IPS-15b (cell line): ENCODE measurements around the gene SEPTIN2.
"Not testable (repeated sequence)": the region's sequence is repeated elsewhere in the genome, so short reads cannot be mapped to it uniquely, and the experiment has no call there.

ENCODE experiments used
- H3K27me3 ChIP-seq: one replicate; pipeline ENCODE4 v1.6.1; 2013; ENCODE audit warnings: low read length; ENCODE audit not compliant: control insufficient read depth, insufficient read depth
- H3K36me3 ChIP-seq: one replicate; pipeline ENCODE4 v1.6.1; 2013; ENCODE audit warnings: low read length; ENCODE audit not compliant: control insufficient read depth, insufficient read depth
- H3K4me1 ChIP-seq: one replicate; pipeline ENCODE4 v1.6.1; 2013; ENCODE audit warnings: mild to moderate bottlenecking, low read length; ENCODE audit not compliant: control insufficient read depth, insufficient read depth
- H3K4me3 ChIP-seq: one replicate; pipeline ENCODE4 v1.5.1; 2013; ENCODE audit warnings: low read depth, low read length
- H3K9ac ChIP-seq: one replicate; pipeline ENCODE4 v1.6.1; 2013; ENCODE audit warnings: low read depth, mild to moderate bottlenecking, low read length
- H3K9me3 ChIP-seq: one replicate; pipeline ENCODE4 v1.6.1; 2013; ENCODE audit warnings: mild to moderate bottlenecking, low read length; ENCODE audit not compliant: control insufficient read depth, insufficient read depth

SEPTIN2 gene

GRCh38 chr2:241289597-241289996, 26.1 kb upstream of the SEPTIN2 start:
- no peaks in the 10 kb centered on the region for H3K36me3 ChIP-seq
- no peak overlapping the region for H3K4me3 ChIP-seq
- H3K27me3 ChIP-seq = no peaks in the 10 kb centered on the region
- no peaks in the 10 kb centered on the region for H3K9me3 ChIP-seq
- H3K4me1 ChIP-seq = no peaks in the 10 kb centered on the region
- no peak overlapping the region for H3K9ac ChIP-seq

GRCh38 chr2:241291153-241291552, 24.6 kb upstream of the SEPTIN2 start:
- Histone ChIP-seq H3K4me1 (no peaks in the 10 kb centered on the region), H3K4me3 (no peak overlapping the region), H3K36me3 (no peaks in the 10 kb centered on the region), H3K9me3 (no peaks in the 10 kb centered on the region), H3K9ac (no peak overlapping the region), H3K27me3 (no peaks in the 10 kb centered on the region)

- H3K9me3 ChIP-seq = no peaks in the 10 kb centered on the region
- H3K27me3 ChIP-seq = no peaks in the 10 kb centered on the region
- H3K36me3 ChIP-seq = no peaks in the 10 kb centered on the region
- no peaks in the 10 kb centered on the region for H3K4me1 ChIP-seq
- no peak overlapping the region for H3K9ac ChIP-seq
- H3K4me3 ChIP-seq = no peak overlapping the region
Measured at GRCh38 chr2:241291977-241292376, 23.7 kb upstream of the SEPTIN2 start.

GRCh38 chr2:241293378-241293797, 22.3 kb upstream of the SEPTIN2 start:
- not testable (repeated sequence) for H3K36me3 ChIP-seq, H3K9ac ChIP-seq, H3K4me1 ChIP-seq

GRCh38 chr2:241295326-241296095, 20.2 kb upstream of the SEPTIN2 start:
- Histone ChIP-seq H3K4me3 (no peak overlapping the region), H3K4me1 (peaks cover 2% of the 10 kb centered on the region), H3K36me3 (no peaks in the 10 kb centered on the region), H3K27me3 (no peaks in the 10 kb centered on the region), H3K9ac (no peak overlapping the region), H3K9me3 (no peaks in the 10 kb centered on the region)

More at GRCh38 chr2:241293378-241293797, 22.3 kb upstream of the SEPTIN2 start:
- not testable (repeated sequence) for H3K9me3 ChIP-seq, H3K27me3 ChIP-seq, H3K4me3 ChIP-seq

GRCh38 chr2:241296767-241297166, 19.0 kb upstream of the SEPTIN2 start:
- H3K9me3 ChIP-seq = no peaks in the 10 kb centered on the region

GRCh38 chr2:241298673-241299072, 17.1 kb upstream of the SEPTIN2 start:
- no peaks in the 10 kb centered on the region for H3K27me3 ChIP-seq
- H3K9me3 ChIP-seq = no peaks in the 10 kb centered on the region
- H3K9ac ChIP-seq = no peak overlapping the region
- H3K4me3 ChIP-seq = no peak overlapping the region
- H3K4me1 ChIP-seq = peaks cover 2% of the 10 kb centered on the region
- no peaks in the 10 kb centered on the region for H3K36me3 ChIP-seq

More at GRCh38 chr2:241296767-241297166, 19.0 kb upstream of the SEPTIN2 start:
- H3K27me3 ChIP-seq = no peaks in the 10 kb centered on the region
- no peaks in the 10 kb centered on the region for H3K36me3 ChIP-seq
- no peak overlapping the region for H3K9ac ChIP-seq
- peaks cover 2% of the 10 kb centered on the region for H3K4me1 ChIP-seq
- H3K4me3 ChIP-seq = no peak overlapping the region

- Histone ChIP-seq H3K9me3 (no peaks in the 10 kb centered on the region), H3K9ac (no peak overlapping the region), H3K4me3 (no peak overlapping the region), H3K27me3 (no peaks in the 10 kb centered on the region), H3K4me1 (peaks cover 2% of the 10 kb centered on the region), H3K36me3 (no peaks in the 10 kb centered on the region)
Measured at GRCh38 chr2:241300000-241300399, 15.7 kb upstream of the SEPTIN2 start.

- Histone ChIP-seq H3K36me3 (no peaks in the 10 kb centered on the region), H3K27me3 (no peaks in the 10 kb centered on the region), H3K9me3 (no peaks in the 10 kb centered on the region), H3K4me3 (no peak overlapping the region), H3K9ac (no peak overlapping the region), H3K4me1 (peaks cover 3% of the 10 kb centered on the region)
Measured at GRCh38 chr2:241302083-241302482, 13.6 kb upstream of the SEPTIN2 start.

- H3K4me3 ChIP-seq = no peak overlapping the region
- H3K9me3 ChIP-seq = no peaks in the 10 kb centered on the region
- peaks cover 6% of the 10 kb centered on the region for H3K4me1 ChIP-seq
- H3K9ac ChIP-seq = no peak overlapping the region
- no peaks in the 10 kb centered on the region for H3K36me3 ChIP-seq
- no peaks in the 10 kb centered on the region for H3K27me3 ChIP-seq
Measured at GRCh38 chr2:241302759-241303651, 12.7 kb upstream of the SEPTIN2 start.

- Histone ChIP-seq H3K9ac (no peak overlapping the region), H3K4me1 (peaks cover 7% of the 10 kb centered on the region), H3K9me3 (no peaks in the 10 kb centered on the region), H3K4me3 (no peak overlapping the region), H3K36me3 (no peaks in the 10 kb centered on the region), H3K27me3 (no peaks in the 10 kb centered on the region)
Measured at GRCh38 chr2:241304039-241304670, 11.6 kb upstream of the SEPTIN2 start.
